Loucy (cell line): ENCODE measurements around the gene LPGAT1.

Experiments
- H2AFZ ChIP-seq: fragments of 200-600 bp; sonication (generic); 2 replicates; pipeline ENCODE4 v1.6.0; 2016; ENCODE audit warnings: antibody characterized with exemption, mild to moderate bottlenecking, low read length, moderate library complexity
- H3F3A ChIP-seq: fragments of 200-600 bp; 2 replicates; pipeline ENCODE4 v1.6.0; 2016; ENCODE audit warnings: antibody characterized with exemption, low read depth, mild to moderate bottlenecking
- H3K27me3 ChIP-seq: fragments of 200-600 bp; sonication (generic); 2 replicates; pipeline ENCODE4 v1.6.1; 2014; ENCODE audit warnings: low read length, mild to moderate bottlenecking; ENCODE audit not compliant: insufficient read depth, poor library complexity, severe bottlenecking
- H3K36me3 ChIP-seq: fragments of 200-600 bp; sonication (generic); 2 replicates; pipeline ENCODE4 v1.6.1; 2016; ENCODE audit warnings: low read length; ENCODE audit not compliant: insufficient read depth
- H3K4me1 ChIP-seq: fragments of 200-600 bp; sonication (generic); 2 replicates; pipeline ENCODE4 v1.5.1; 2014; ENCODE audit warnings: low read length, mild to moderate bottlenecking; ENCODE audit not compliant: insufficient read depth, poor library complexity, severe bottlenecking
- H3K4me2 ChIP-seq: fragments of 200-600 bp; sonication (generic); 2 replicates; pipeline ENCODE4 v1.6.0; 2014; ENCODE audit warnings: antibody characterized with exemption, low read length, low read depth, mild to moderate bottlenecking; ENCODE audit not compliant: poor library complexity, severe bottlenecking
- H3K4me3 ChIP-seq: fragments of 200-600 bp; sonication (generic); 2 replicates; pipeline ENCODE4 v1.5.1; 2014; ENCODE audit warnings: low read length, mild to moderate bottlenecking, mixed read lengths; ENCODE audit not compliant: poor library complexity, severe bottlenecking
- H3K79me2 ChIP-seq: fragments of 200-600 bp; sonication (generic); 2 replicates; pipeline ENCODE4 v1.6.1; 2014; ENCODE audit warnings: low read length; ENCODE audit not compliant: insufficient read depth
- H3K9ac ChIP-seq: fragments of 200-600 bp; sonication (generic); 2 replicates; pipeline ENCODE4 v1.6.0; 2014; ENCODE audit warnings: mild to moderate bottlenecking, low read depth, low read length, moderate library complexity; ENCODE audit not compliant: poor library complexity, severe bottlenecking
- H3K9me2 ChIP-seq: fragments of 200-600 bp; sonication (generic); replicated peaks from 2 replicates; pipeline ENCODE4 v1.6.1; 2016; ENCODE audit warnings: low read depth, low read length, mixed read lengths
- H3K9me3 ChIP-seq: fragments of 200-600 bp; sonication (generic); 2 replicates; pipeline ENCODE4 v1.6.1; 2014; ENCODE audit warnings: mild to moderate bottlenecking, antibody characterized with exemption, low read length, low read depth; ENCODE audit not compliant: insufficient read depth
- H4K20me1 ChIP-seq: fragments of 200-600 bp; sonication (generic); 2 replicates; pipeline ENCODE4 v1.6.0; 2014; ENCODE audit warnings: antibody characterized with exemption, low read length, mild to moderate bottlenecking; ENCODE audit not compliant: insufficient read depth, poor library complexity, severe bottlenecking
- CTCF ChIP-seq: fragments of 200-600 bp; sonication (generic); conservative IDR thresholded peaks from 2 replicates; pipeline ENCODE4 v1.5.1; 2014; ENCODE audit warnings: mild to moderate bottlenecking, antibody characterized with exemption, low read length
- EZH2phosphoT487 ChIP-seq: fragments of 200-600 bp; IDR thresholded peaks from 2 replicates; pipeline ENCODE4 v1.6.1; 2018; ENCODE audit warnings: antibody characterized with exemption, mild to moderate bottlenecking, moderate library complexity, borderline replicate concordance

LPGAT1 gene

GRCh38 chr1:211789641-211790464 is 40.7 kb downstream of the LPGAT1 start:
- Histone ChIP-seq H3K4me2 (no peak overlapping the region), H2AFZ (no peak overlapping the region)

GRCh38 chr1:211788626-211789025 is 41.9 kb downstream of the LPGAT1 start:
- H3K4me3 ChIP-seq, result no peak overlapping the region
- no peak overlapping the region for H3K4me2 ChIP-seq
- H3K9me2 ChIP-seq, result no peaks in the 10 kb centered on the region
- no peaks in the 10 kb centered on the region for H3K27me3 ChIP-seq
- no peaks in the 10 kb centered on the region for H3F3A ChIP-seq
- no peak for TF ChIP-seq CTCF
- no peak for TF ChIP-seq EZH2phosphoT487
- H4K20me1 ChIP-seq, result no peaks in the 10 kb centered on the region
- no peaks in the 10 kb centered on the region for H3K4me1 ChIP-seq
- H3K9me3 ChIP-seq, result no peaks in the 10 kb centered on the region
- no peaks in the 10 kb centered on the region for H3K79me2 ChIP-seq
- no peak overlapping the region for H3K9ac ChIP-seq
- H3K36me3 ChIP-seq, result peaks cover 45% of the 10 kb centered on the region; the same call in 1 of the 2 replicates
- H2AFZ ChIP-seq, result no peak overlapping the region

More at GRCh38 chr1:211789641-211790464, 40.7 kb downstream of the LPGAT1 start:
- Histone ChIP-seq H3K9me2 (no peaks in the 10 kb centered on the region), H3K4me3 (no peak overlapping the region), H3K9ac (no peak overlapping the region), H3K79me2 (no peaks in the 10 kb centered on the region), H3F3A (no peaks in the 10 kb centered on the region), H4K20me1 (no peaks in the 10 kb centered on the region), H3K36me3 (peaks cover 40% of the 10 kb centered on the region; the same call in 1 of the 2 replicates), H3K9me3 (no peaks in the 10 kb centered on the region), H3K27me3 (no peaks in the 10 kb centered on the region), H3K4me1 (no peaks in the 10 kb centered on the region)
- no peak for TF ChIP-seq EZH2phosphoT487
- no peak for TF ChIP-seq CTCF

- Histone ChIP-seq H3K4me2 (no peak overlapping the region), H3K9ac (no peak overlapping the region), H3K9me3 (no peaks in the 10 kb centered on the region), H3F3A (no peaks in the 10 kb centered on the region), H3K27me3 (no peaks in the 10 kb centered on the region), H3K79me2 (no peaks in the 10 kb centered on the region), H3K4me1 (no peaks in the 10 kb centered on the region), H3K36me3 (peaks cover 26% of the 10 kb centered on the region), H3K4me3 (no peak overlapping the region), H4K20me1 (no peaks in the 10 kb centered on the region), H3K9me2 (no peaks in the 10 kb centered on the region), H2AFZ (no peak overlapping the region)
- TF ChIP-seq CTCF (no peak), EZH2phosphoT487 (no peak)
Measured at GRCh38 chr1:211783897-211784296, 46.7 kb downstream of the LPGAT1 start.
